Smooth muscle cell (in vitro differentiated cells): ENCODE measurements around the gene GABARAP. TPM values are rescaled to one million over a fixed set of nuclear protein-coding genes. Genes with fewer than 3 reads are reported as not detected.

Experiments used
- DNase-seq: peaks from one replicate; lab custom pipeline; 2025; ENCODE audit not compliant: unreplicated experiment; lab: John Stamatoyannopoulos, UW
- H2AFZ ChIP-seq: fragments of 200-600 bp; sonication (generic); 2 replicates; pipeline ENCODE4 v1.6.0; 2016; ENCODE audit warnings: antibody characterized with exemption, low read depth, mild to moderate bottlenecking
- H3F3A ChIP-seq: fragments of 200-600 bp; sonication (generic); 2 replicates; pipeline ENCODE4 v1.6.0; 2017; ENCODE audit warnings: antibody characterized with exemption, low read depth
- H3K27ac ChIP-seq: fragments of 200-600 bp; sonication (generic); 2 replicates; pipeline ENCODE4 v1.5.1; 2016; ENCODE audit warnings: low read depth, mild to moderate bottlenecking
- H3K27me3 ChIP-seq: fragments of 200-600 bp; sonication (generic); 2 replicates; pipeline ENCODE4 v1.6.1; 2016; ENCODE audit warnings: low read depth, mild to moderate bottlenecking
- H3K36me3 ChIP-seq: fragments of 200-600 bp; sonication (generic); 2 replicates; pipeline ENCODE4 v1.5.1; 2016; ENCODE audit warnings: low read depth
- H3K4me1 ChIP-seq: fragments of 200-600 bp; sonication (generic); 2 replicates; pipeline ENCODE4 v1.5.1; 2016; ENCODE audit warnings: low read depth
- H3K4me2 ChIP-seq: fragments of 200-600 bp; sonication (generic); 2 replicates; pipeline ENCODE4 v1.6.0; 2016; ENCODE audit warnings: mild to moderate bottlenecking
- H3K4me3 ChIP-seq: fragments of 200-600 bp; sonication (generic); 2 replicates; pipeline ENCODE4 v1.5.1; 2016; ENCODE audit warnings: mild to moderate bottlenecking
- H3K79me2 ChIP-seq: fragments of 200-600 bp; sonication (generic); 2 replicates; pipeline ENCODE4 v1.6.0; 2016; ENCODE audit warnings: low read depth, mild to moderate bottlenecking
- H3K9ac ChIP-seq: fragments of 200-600 bp; sonication (generic); 2 replicates; pipeline ENCODE4 v1.6.0; 2016; ENCODE audit warnings: low read depth
- H3K9me3 ChIP-seq: fragments of 200-600 bp; sonication (generic); replicated peaks from 2 replicates; pipeline ENCODE4 v1.5.1; 2016; ENCODE audit warnings: low read depth
- H4K20me1 ChIP-seq: fragments of 200-600 bp; sonication (generic); 2 replicates; pipeline ENCODE4 v1.6.0; 2016; ENCODE audit warnings: low read depth
- CTCF ChIP-seq: fragments of 200-600 bp; sonication (generic); IDR thresholded peaks from 2 replicates; pipeline ENCODE4 v1.5.1; 2017; ENCODE audit warnings: borderline replicate concordance, mild to moderate bottlenecking, antibody characterized with exemption; ENCODE audit not compliant: insufficient read depth, poor library complexity, severe bottlenecking
- WGBS: methylation state at CpG from one replicate; pipeline ENCODE4 v1.1.7; 2016; ENCODE audit warnings: low lambda C conversion rate; 5-methylcytosine and 5-hydroxymethylcytosine counted together
- polyA plus RNA-seq: library from polyadenylated mRNA; unstranded; fragments of >200 nt; fragmentation: Nextera tagmentation; extraction: Ambion mirVana; gene quantifications from 2 replicates; pipeline ENCODE4 v1.2.1, GENCODE V29; 2016
- total RNA-seq: library from RNA; depleted of rRNA; stranded (reverse); fragments of >200 nt; gene quantifications from 2 replicates; pipeline ENCODE4 v1.2.3, GENCODE V29; 2014

The GABARAP gene
- total and polyA plus RNA-seq, 2 experiments from 2014 or later = 363 to 735 TPM

- peaks cover 5% of the 10 kb centered on the region for H3F3A ChIP-seq
- no peaks in the 10 kb centered on the region for H3K9me3 ChIP-seq
- no peak for TF ChIP-seq CTCF
- 89% methylated on average over 18 of the region's 18 CpGs for whole genome bisulfite sequencing
- no peak overlapping the region for H3K9ac ChIP-seq
- H3K27me3 ChIP-seq = peaks cover 14% of the 10 kb centered on the region
- no peak overlapping the region for H3K4me2 ChIP-seq
- H3K79me2 ChIP-seq = no peaks in the 10 kb centered on the region
- no peaks in the 10 kb centered on the region for H3K4me1 ChIP-seq
- H3K36me3 ChIP-seq = no peaks in the 10 kb centered on the region
- H2AFZ ChIP-seq = no peak overlapping the region
- no peaks in the 10 kb centered on the region for H4K20me1 ChIP-seq
- no peak overlapping the region for H3K27ac ChIP-seq
- DNase-seq = no peak
- H3K4me3 ChIP-seq = no peak overlapping the region
Measured at GRCh38 chr17:7283471-7284216, 41.4 kb upstream of the GABARAP start.

- Histone ChIP-seq H3F3A (peaks cover 5% of the 10 kb centered on the region), H3K4me1 (no peaks in the 10 kb centered on the region), H3K4me3 (no peak overlapping the region), H2AFZ (no peak overlapping the region), H3K36me3 (no peaks in the 10 kb centered on the region), H3K27ac (no peak overlapping the region), H3K9me3 (no peaks in the 10 kb centered on the region), H4K20me1 (no peaks in the 10 kb centered on the region), H3K79me2 (no peaks in the 10 kb centered on the region), H3K9ac (no peak overlapping the region), H3K27me3 (peaks cover 14% of the 10 kb centered on the region), H3K4me2 (no peak overlapping the region)
- no peak for TF ChIP-seq CTCF
- DNase-seq = no peak
- 86% methylated on average over 6 of the region's 6 CpGs for WGBS
Measured at GRCh38 chr17:7282752-7283321, 40.6 kb upstream of the GABARAP start.

- DNase-seq = no peak
- Histone ChIP-seq H3K27me3 (peaks cover 14% of the 10 kb centered on the region), H3K9me3 (no peaks in the 10 kb centered on the region), H3K27ac (no peak overlapping the region), H3K4me2 (peak overlapping the region; percentile 87), H3K4me3 (peak overlapping the region; percentile 47), H3K4me1 (no peaks in the 10 kb centered on the region), H3K9ac (no peak overlapping the region), H3F3A (peaks cover 5% of the 10 kb centered on the region), H4K20me1 (no peaks in the 10 kb centered on the region), H2AFZ (peak overlapping the region; percentile 70), H3K79me2 (no peaks in the 10 kb centered on the region), H3K36me3 (no peaks in the 10 kb centered on the region)
- TF ChIP-seq CTCF = no peak
- 4% methylated on average over 34 of the region's 43 CpGs for WGBS
Measured at GRCh38 chr17:7281953-7282751, 39.9 kb upstream of the GABARAP start.
